ENCODE data around the gene EPB41.

EPB41 gene

GRCh38 chr1:29082519-29082918 lies 168.2 kb downstream of the EPB41 start:
- Histone ChIP-seq H3K9me3 (ENCODE audit: control insufficient read depth, insufficient read depth, low read depth, low read length) (no peaks in the 10 kb centered on the region), H3K27ac (ENCODE audit: extremely low read depth, low read depth, low read length) (no peak overlapping the region), H3K36me3 (ENCODE audit: control insufficient read depth in 2 of 2, insufficient read depth in 1 of 2, low read length in 2 of 2) (no peaks in the 10 kb centered on the region; a peak in 1 of 3 replicates), H3K4me3 (ENCODE audit: low read depth, low read length) (no peak overlapping the region), H3K4me1 (ENCODE audit: control insufficient read depth, insufficient read depth, low read length) (peaks cover 15% of the 10 kb centered on the region)
- ChIA-PET CTCF (interaction anchor here (0.6 to 1.5 kb wide), 3 partner anchors 10 to 390 kb away, joined by 3 to 5 read pairs (median 5); no protein-coding TSS in a partner anchor), POLR2A (no interaction called here)
- TF ChIP-seq ZNF391 (tag by site-specific recombination; IDR thresholded peaks at IDR 0.05; ENCODE audit: borderline replicate concordance, low read depth): no peak

- ChIA-PET CTCF (interaction anchor here (1.5 kb wide), 1 partner anchor 206 kb away, joined by 5 read pairs; no protein-coding TSS in a partner anchor), POLR2A (no interaction called here)
- H3K4me3 ChIP-seq (ENCODE audit: low read depth, low read length): no peak overlapping the region
- H3K36me3 ChIP-seq (ENCODE audit: control insufficient read depth in 2 of 2, insufficient read depth in 1 of 2, low read length in 2 of 2): no peaks in the 10 kb centered on the region; a peak in 1 of 3 replicates
- peaks cover 15% of the 10 kb centered on the region for H3K4me1 ChIP-seq (ENCODE audit: control insufficient read depth, insufficient read depth, low read length)
- TF ChIP-seq OSR2 (tag by site-specific recombination; IDR thresholded peaks at IDR 0.05): peak; percentile 46; the same call in 1 of the 2 replicates
- TF ChIP-seq TCF7L2 (IDR thresholded peaks at IDR 0.05; ENCODE audit: borderline replicate concordance, low read depth, low read length): 0 out of 2 replicates have a peak, but pooled peaks have one; percentile 26
- TF ChIP-seq PRDM6 (tag by site-specific recombination; IDR thresholded peaks at IDR 0.05): peak; percentile 90
- TF ChIP-seq, protein P1, sequence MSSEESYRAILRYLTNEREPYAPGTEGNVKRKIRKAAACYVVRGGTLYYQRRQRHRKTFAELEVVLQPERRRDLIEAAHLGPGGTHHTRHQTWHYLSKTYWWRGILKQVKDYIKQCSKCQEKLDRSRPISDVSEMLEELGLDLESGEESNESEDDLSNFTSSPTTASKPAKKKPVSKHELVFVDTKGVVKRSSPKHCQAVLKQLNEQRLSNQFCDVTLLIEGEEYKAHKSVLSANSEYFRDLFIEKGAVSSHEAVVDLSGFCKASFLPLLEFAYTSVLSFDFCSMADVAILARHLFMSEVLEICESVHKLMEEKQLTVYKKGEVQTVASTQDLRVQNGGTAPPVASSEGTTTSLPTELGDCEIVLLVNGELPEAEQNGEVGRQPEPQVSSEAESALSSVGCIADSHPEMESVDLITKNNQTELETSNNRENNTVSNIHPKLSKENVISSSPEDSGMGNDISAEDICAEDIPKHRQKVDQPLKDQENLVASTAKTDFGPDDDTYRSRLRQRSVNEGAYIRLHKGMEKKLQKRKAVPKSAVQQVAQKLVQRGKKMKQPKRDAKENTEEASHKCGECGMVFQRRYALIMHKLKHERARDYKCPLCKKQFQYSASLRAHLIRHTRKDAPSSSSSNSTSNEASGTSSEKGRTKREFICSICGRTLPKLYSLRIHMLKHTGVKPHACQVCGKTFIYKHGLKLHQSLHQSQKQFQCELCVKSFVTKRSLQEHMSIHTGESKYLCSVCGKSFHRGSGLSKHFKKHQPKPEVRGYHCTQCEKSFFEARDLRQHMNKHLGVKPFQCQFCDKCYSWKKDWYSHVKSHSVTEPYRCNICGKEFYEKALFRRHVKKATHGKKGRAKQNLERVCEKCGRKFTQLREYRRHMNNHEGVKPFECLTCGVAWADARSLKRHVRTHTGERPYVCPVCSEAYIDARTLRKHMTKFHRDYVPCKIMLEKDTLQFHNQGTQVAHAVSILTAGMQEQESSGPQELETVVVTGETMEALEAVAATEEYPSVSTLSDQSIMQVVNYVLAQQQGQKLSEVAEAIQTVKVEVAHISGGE (tag by site-specific recombination; conservative IDR thresholded peaks at IDR 0.05; ENCODE audit: low read depth): no peak
- TF ChIP-seq FEZF1 (tag by site-specific recombination; IDR thresholded peaks at IDR 0.05): peak; percentile 75
- no peak for TF ChIP-seq ZBTB6 (tag by site-specific recombination; IDR thresholded peaks at IDR 0.05)
- TF ChIP-seq ZNF645 (tag by site-specific recombination; IDR thresholded peaks at IDR 0.05): no peak
- no peak for TF ChIP-seq RBAK (tag by site-specific recombination; IDR thresholded peaks at IDR 0.05)
- TF ChIP-seq ZSCAN30 (tag by site-specific recombination; IDR thresholded peaks at IDR 0.05): no peak; the same call in 1 of the 2 replicates
- TF ChIP-seq HOXA7 (CRISPR knock-in tag; IDR thresholded peaks at IDR 0.05; ENCODE audit: borderline replicate concordance): no peak
- no peak overlapping the region for H3K27ac ChIP-seq (ENCODE audit: extremely low read depth, low read depth, low read length)
- H3K9me3 ChIP-seq (ENCODE audit: control insufficient read depth, insufficient read depth, low read depth, low read length): no peaks in the 10 kb centered on the region
These were observed 169.2 kb downstream of the EPB41 start for GRCh38 chr1:29083317-29084195.

DNA sequence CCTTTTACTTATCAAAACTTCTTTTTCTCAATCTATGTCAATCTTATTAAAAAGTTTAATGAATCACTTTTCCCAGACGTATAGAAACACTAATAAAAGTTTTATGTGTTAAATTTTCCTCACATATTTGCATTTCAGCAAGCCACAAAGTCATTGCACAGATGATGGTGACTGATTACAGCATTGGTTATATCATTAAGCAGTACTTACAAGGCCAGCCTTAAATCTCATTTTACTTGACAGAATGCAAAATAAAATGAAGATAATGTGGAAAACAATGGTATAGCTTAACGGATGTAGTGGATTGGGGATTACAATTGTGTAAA lies 169.8 kb downstream of the EPB41 start:
- Histone ChIP-seq H3K27ac (ENCODE audit: extremely low read depth, low read depth, low read length) (no peak overlapping the region), H3K9me3 (ENCODE audit: control insufficient read depth, insufficient read depth, low read depth, low read length) (no peaks in the 10 kb centered on the region), H3K4me3 (ENCODE audit: low read depth, low read length) (no peak overlapping the region), H3K4me1 (ENCODE audit: control insufficient read depth, insufficient read depth, low read length) (peaks cover 15% of the 10 kb centered on the region), H3K36me3 (ENCODE audit: control insufficient read depth in 2 of 2, insufficient read depth in 1 of 2, low read length in 2 of 2) (no peaks in the 10 kb centered on the region; a peak in 1 of 3 replicates)
- POLR2A ChIA-PET: no interaction called here
- CTCF ChIA-PET: no interaction called here
- TF ChIP-seq OSR2 (tag by site-specific recombination; IDR thresholded peaks at IDR 0.05) (peak; percentile 26; the same call in 1 of the 2 replicates), ZNF18 (tag by site-specific recombination; IDR thresholded peaks at IDR 0.05) (peak; percentile 72), ZNF843 (tag by site-specific recombination; IDR thresholded peaks at IDR 0.05) (peak; percentile 75), FEZF1 (tag by site-specific recombination; IDR thresholded peaks at IDR 0.05) (peak; percentile 48; the same call in 1 of the 2 replicates)
- TF ChIP-seq, protein P2, sequence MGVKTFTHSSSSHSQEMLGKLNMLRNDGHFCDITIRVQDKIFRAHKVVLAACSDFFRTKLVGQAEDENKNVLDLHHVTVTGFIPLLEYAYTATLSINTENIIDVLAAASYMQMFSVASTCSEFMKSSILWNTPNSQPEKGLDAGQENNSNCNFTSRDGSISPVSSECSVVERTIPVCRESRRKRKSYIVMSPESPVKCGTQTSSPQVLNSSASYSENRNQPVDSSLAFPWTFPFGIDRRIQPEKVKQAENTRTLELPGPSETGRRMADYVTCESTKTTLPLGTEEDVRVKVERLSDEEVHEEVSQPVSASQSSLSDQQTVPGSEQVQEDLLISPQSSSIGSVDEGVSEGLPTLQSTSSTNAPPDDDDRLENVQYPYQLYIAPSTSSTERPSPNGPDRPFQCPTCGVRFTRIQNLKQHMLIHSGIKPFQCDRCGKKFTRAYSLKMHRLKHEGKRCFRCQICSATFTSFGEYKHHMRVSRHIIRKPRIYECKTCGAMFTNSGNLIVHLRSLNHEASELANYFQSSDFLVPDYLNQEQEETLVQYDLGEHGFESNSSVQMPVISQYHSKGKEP (tag by site-specific recombination; IDR thresholded peaks at IDR 0.05): 0 out of 2 replicates have a peak, but pooled peaks have one; percentile 45
- TF ChIP-seq, protein P3, sequence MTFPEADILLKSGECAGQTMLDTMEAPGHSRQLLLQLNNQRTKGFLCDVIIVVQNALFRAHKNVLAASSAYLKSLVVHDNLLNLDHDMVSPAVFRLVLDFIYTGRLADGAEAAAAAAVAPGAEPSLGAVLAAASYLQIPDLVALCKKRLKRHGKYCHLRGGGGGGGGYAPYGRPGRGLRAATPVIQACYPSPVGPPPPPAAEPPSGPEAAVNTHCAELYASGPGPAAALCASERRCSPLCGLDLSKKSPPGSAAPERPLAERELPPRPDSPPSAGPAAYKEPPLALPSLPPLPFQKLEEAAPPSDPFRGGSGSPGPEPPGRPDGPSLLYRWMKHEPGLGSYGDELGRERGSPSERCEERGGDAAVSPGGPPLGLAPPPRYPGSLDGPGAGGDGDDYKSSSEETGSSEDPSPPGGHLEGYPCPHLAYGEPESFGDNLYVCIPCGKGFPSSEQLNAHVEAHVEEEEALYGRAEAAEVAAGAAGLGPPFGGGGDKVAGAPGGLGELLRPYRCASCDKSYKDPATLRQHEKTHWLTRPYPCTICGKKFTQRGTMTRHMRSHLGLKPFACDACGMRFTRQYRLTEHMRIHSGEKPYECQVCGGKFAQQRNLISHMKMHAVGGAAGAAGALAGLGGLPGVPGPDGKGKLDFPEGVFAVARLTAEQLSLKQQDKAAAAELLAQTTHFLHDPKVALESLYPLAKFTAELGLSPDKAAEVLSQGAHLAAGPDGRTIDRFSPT (tag by site-specific recombination; IDR thresholded peaks at IDR 0.05): 0 out of 2 replicates have a peak, but pooled peaks have one; percentile 39
